ENCODE results near the gene AIDA. TPM values are rescaled to one million over a fixed set of nuclear protein-coding genes. Genes with fewer than 3 reads are reported as not detected.

The AIDA gene
- polyA plus RNA-seq, 3 donors, result 10.0 to 11.7 (median 11.7) TPM

GRCh38 chr1:222739929-222740328, 27.6 kb upstream of the AIDA start:
- peaks cover 11 to 15% of the 10 kb centered on the region in 2 donors for H3K36me3 Mint-ChIP-seq
- Histone ChIP-seq H3K4me1 (ENCODE audit: control insufficient read depth in 1 of 2, insufficient read depth in 2 of 2, low read length in 2 of 2) (no peaks in the 10 kb centered on the region), H3K27me3 (ENCODE audit: control insufficient read depth in 2 of 2, insufficient read depth in 2 of 2, low read length in 2 of 2) (no peaks in the 10 kb centered on the region), H3K4me2 (replicated peaks; ENCODE audit: extremely low read depth, low read length, poor library complexity, severe bottlenecking) (no peak overlapping the region), H3K36me3 (replicated peaks in 1 of 2; ENCODE audit: control insufficient read depth in 1 of 2, insufficient read depth in 2 of 2, low read length in 2 of 2) (peaks cover 15 to 23% of the 10 kb centered on the region in 2 donors), H3K27ac (ENCODE audit: low read depth in 1 of 2, low read length in 2 of 2) (no peak overlapping the region), H3K4me3 (replicated peaks in 1 of 3; ENCODE audit: low read depth in 2 of 3, low read length in 3 of 3) (no peak overlapping the region), H3K9ac (ENCODE audit: insufficient read depth, low read length, poor library complexity, severe bottlenecking) (no peak overlapping the region), H3K79me2 (ENCODE audit: insufficient read depth, low read length) (no peaks in the 10 kb centered on the region), H2AFZ (ENCODE audit: insufficient read depth, low read depth, low read length, poor library complexity, severe bottlenecking) (no peak overlapping the region), H4K20me1 (ENCODE audit: insufficient read depth, low read length) (no peaks in the 10 kb centered on the region), H3K9me3 (replicated peaks in 1 of 2; ENCODE audit: control insufficient read depth in 1 of 2, insufficient read depth in 1 of 2, low read length in 2 of 2) (no peaks in the 10 kb centered on the region)
- no peaks in the 10 kb centered on the region for H3K27me3 Mint-ChIP-seq (ENCODE audit: low read depth in 3 of 3)
- H3K9me3 Mint-ChIP-seq, result peaks cover 0 to 2% (median 0%) of the 10 kb centered on the region in 7 donors
- DNase-seq, result no peak
- no peak overlapping the region for H3K4me3 Mint-ChIP-seq
- H3K4me1 Mint-ChIP-seq, result no peaks in the 10 kb centered on the region
- TF ChIP-seq CTCF (IDR thresholded peaks at IDR 0.05), result no peak
- intact Hi-C loops (cut with micrococcal nuclease), result loop anchor here in 1 of 2 donors (10.0 kb wide), 1 partner anchor 345 kb away; no protein-coding TSS in a partner anchor
- no peak overlapping the region for H3K27ac Mint-ChIP-seq
- no CpG with 5 or more reads among the region's 1 CpG for WGBS (ENCODE audit: insufficient coverage)

GRCh38 chr1:222739465-222739864, 27.2 kb upstream of the AIDA start:
- no CpG with 5 or more reads among the region's 2 CpGs for WGBS (ENCODE audit: insufficient coverage)
- Mint-ChIP-seq H3K9me3 (peaks cover 0 to 2% (median 0%) of the 10 kb centered on the region in 7 donors), H3K36me3 (peaks cover 15 to 20% of the 10 kb centered on the region in 2 donors), H3K4me1 (no peaks in the 10 kb centered on the region), H3K4me3 (no peak overlapping the region), H3K27ac (no peak overlapping the region), H3K27me3 (ENCODE audit: low read depth in 3 of 3) (no peaks in the 10 kb centered on the region)
- no peak for DNase-seq
- no peaks in the 10 kb centered on the region for H3K27me3 ChIP-seq (ENCODE audit: control insufficient read depth in 2 of 2, insufficient read depth in 2 of 2, low read length in 2 of 2)
- H3K79me2 ChIP-seq (ENCODE audit: insufficient read depth, low read length), result no peaks in the 10 kb centered on the region
- H3K4me1 ChIP-seq (ENCODE audit: control insufficient read depth in 1 of 2, insufficient read depth in 2 of 2, low read length in 2 of 2), result no peaks in the 10 kb centered on the region
- no peak overlapping the region for H3K27ac ChIP-seq (ENCODE audit: low read depth in 1 of 2, low read length in 2 of 2)
- intact Hi-C loops (cut with micrococcal nuclease), result loop anchor here in 1 of 2 donors (10.0 kb wide), 1 partner anchor 345 kb away; no protein-coding TSS in a partner anchor
- no peak overlapping the region for H3K4me2 ChIP-seq (replicated peaks; ENCODE audit: extremely low read depth, low read length, poor library complexity, severe bottlenecking)
- no peaks in the 10 kb centered on the region for H3K9me3 ChIP-seq (replicated peaks in 1 of 2; ENCODE audit: control insufficient read depth in 1 of 2, insufficient read depth in 1 of 2, low read length in 2 of 2)
- no peak for TF ChIP-seq CTCF (IDR thresholded peaks at IDR 0.05)
- no peaks in the 10 kb centered on the region for H4K20me1 ChIP-seq (ENCODE audit: insufficient read depth, low read length)
- no peak overlapping the region for H3K4me3 ChIP-seq (replicated peaks in 1 of 3; ENCODE audit: low read depth in 2 of 3, low read length in 3 of 3)
- peaks cover 20 to 28% of the 10 kb centered on the region in 2 donors for H3K36me3 ChIP-seq (replicated peaks in 1 of 2; ENCODE audit: control insufficient read depth in 1 of 2, insufficient read depth in 2 of 2, low read length in 2 of 2)
- H3K9ac ChIP-seq (ENCODE audit: insufficient read depth, low read length, poor library complexity, severe bottlenecking), result no peak overlapping the region
- H2AFZ ChIP-seq (ENCODE audit: insufficient read depth, low read depth, low read length, poor library complexity, severe bottlenecking), result no peak overlapping the region

All from CD14-positive monocyte (primary cell).